ENCODE data around the gene C10orf90.

GRCh38 chr10:126524526-126524925 lies 146.0 kb downstream of the C10orf90 start:
- TF ChIP-seq POLR2A (IDR thresholded peaks at IDR 0.05; ENCODE audit: low read depth, low read length), result no peak
- TF ChIP-seq, protein P1, sequence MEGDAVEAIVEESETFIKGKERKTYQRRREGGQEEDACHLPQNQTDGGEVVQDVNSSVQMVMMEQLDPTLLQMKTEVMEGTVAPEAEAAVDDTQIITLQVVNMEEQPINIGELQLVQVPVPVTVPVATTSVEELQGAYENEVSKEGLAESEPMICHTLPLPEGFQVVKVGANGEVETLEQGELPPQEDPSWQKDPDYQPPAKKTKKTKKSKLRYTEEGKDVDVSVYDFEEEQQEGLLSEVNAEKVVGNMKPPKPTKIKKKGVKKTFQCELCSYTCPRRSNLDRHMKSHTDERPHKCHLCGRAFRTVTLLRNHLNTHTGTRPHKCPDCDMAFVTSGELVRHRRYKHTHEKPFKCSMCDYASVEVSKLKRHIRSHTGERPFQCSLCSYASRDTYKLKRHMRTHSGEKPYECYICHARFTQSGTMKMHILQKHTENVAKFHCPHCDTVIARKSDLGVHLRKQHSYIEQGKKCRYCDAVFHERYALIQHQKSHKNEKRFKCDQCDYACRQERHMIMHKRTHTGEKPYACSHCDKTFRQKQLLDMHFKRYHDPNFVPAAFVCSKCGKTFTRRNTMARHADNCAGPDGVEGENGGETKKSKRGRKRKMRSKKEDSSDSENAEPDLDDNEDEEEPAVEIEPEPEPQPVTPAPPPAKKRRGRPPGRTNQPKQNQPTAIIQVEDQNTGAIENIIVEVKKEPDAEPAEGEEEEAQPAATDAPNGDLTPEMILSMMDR (IDR thresholded peaks at IDR 0.05; ENCODE audit: extremely low read depth in 1 of 2, insufficient read depth in 1 of 2, low read depth in 1 of 2, low read length in 2 of 2), result no peak
- TF ChIP-seq EZH2 (IDR thresholded peaks at IDR 0.05; ENCODE audit: borderline replicate concordance, low read depth, low read length, severe bottlenecking), result no peak
- TF ChIP-seq POLR2AphosphoS5 (IDR thresholded peaks at IDR 0.05; ENCODE audit: insufficient read depth, low read depth, low read length), result no peak
- TF ChIP-seq GATA2 (IDR thresholded peaks at IDR 0.05; ENCODE audit: insufficient read depth, insufficient read length, low read depth, low read length), result no peak
- no peak for TF ChIP-seq MYC (IDR thresholded peaks at IDR 0.05; ENCODE audit: low read depth, low read length)
- no peak for TF ChIP-seq JUN (IDR thresholded peaks at IDR 0.05; ENCODE audit: borderline replicate concordance, insufficient read depth, insufficient read length, low read depth)
